Retinal pigment epithelial cell (primary cell): ENCODE measurements around the gene EFNA5.
A peak's percentile ranks its signal among the peaks of the same experiment; 100 is the strongest.

Source experiments
- DNase-seq: peaks from one replicate; pipeline ENCODE4 v3.0.0-alpha.2; 2010; ENCODE audit warnings: low read depth
- H3K4me3 ChIP-seq: 2 replicates; pipeline ENCODE4 v1.5.1; 2011; ENCODE audit warnings: mild to moderate bottlenecking, low read length, control low read depth, moderate library complexity
- CTCF ChIP-seq: conservative IDR thresholded peaks from 2 replicates; pipeline ENCODE4 v1.5.1; 2011; ENCODE audit warnings: low read depth, low read length, control low read depth, inconsistent platforms

Gene EFNA5

GRCh38 chr5:107668154-107669095, 2.3 kb downstream of the EFNA5 start:
- H3K4me3 ChIP-seq = peak overlapping the region; percentile 95
- TF ChIP-seq CTCF = no peak
- no peak for DNase-seq

- no peak for DNase-seq
- TF ChIP-seq CTCF = no peak
- H3K4me3 ChIP-seq = peak overlapping the region; percentile 7
Measured at GRCh38 chr5:107666051-107666655, 4.6 kb downstream of the EFNA5 start.

GRCh38 chr5:107665036-107665570, 5.6 kb downstream of the EFNA5 start:
- DNase-seq = no peak
- H3K4me3 ChIP-seq = no peak overlapping the region
- TF ChIP-seq CTCF = no peak

- DNase-seq = no peak
- no peak overlapping the region for H3K4me3 ChIP-seq
- no peak for TF ChIP-seq CTCF
Measured at GRCh38 chr5:107663697-107664096, 7.0 kb downstream of the EFNA5 start.

- DNase-seq = no peak
- no peak for TF ChIP-seq CTCF
- no peak overlapping the region for H3K4me3 ChIP-seq
Measured at GRCh38 chr5:107661650-107662044, 9.1 kb downstream of the EFNA5 start.

GRCh38 chr5:107661038-107661649, 9.6 kb downstream of the EFNA5 start:
- no peak for DNase-seq
- no peak overlapping the region for H3K4me3 ChIP-seq
- no peak for TF ChIP-seq CTCF
